CD4-positive, alpha-beta T cell treated with Interferon gamma for 1 hour (primary cell): ENCODE measurements around the gene SGTA.
"Not testable (repeated sequence)": the region's sequence is repeated elsewhere in the genome, so short reads cannot be mapped to it uniquely, and the experiment has no call there.

Experiments used
- DNase-seq: peaks from one replicate; pipeline ENCODE4 v3.0.0-alpha.2; 2020

Gene SGTA

GRCh38 chr19:2722541-2723344, 60.3 kb downstream of the SGTA start:
- DNase-seq, result no peak

- no peak for DNase-seq
Observed at GRCh38 chr19:2721570-2722540, 61.2 kb downstream of the SGTA start.

- DNase-seq, result no peak
Observed at GRCh38 chr19:2720777-2721569, 62.1 kb downstream of the SGTA start, which contains the start of gene DIRAS1. Gene DIRAS1 (minus strand): TSS chr19:2721372. CDS start chr19:2717806, 3,566 bp downstream.

- DNase-seq, result no peak
Observed at GRCh38 chr19:2719920-2720776, 62.9 kb downstream of the SGTA start.

GRCh38 chr19:2719232-2719735, 63.8 kb downstream of the SGTA start:
- no peak for DNase-seq

GRCh38 chr19:2717638-2718541, 65.2 kb downstream of the SGTA start:
- no peak for DNase-seq

- DNase-seq, result no peak
Observed at GRCh38 chr19:2716722-2717637, 66.1 kb downstream of the SGTA start.

GRCh38 chr19:2716275-2716650, 66.8 kb downstream of the SGTA start:
- no peak for DNase-seq

- DNase-seq, result no peak
Observed at GRCh38 chr19:2715470-2716274, 67.4 kb downstream of the SGTA start.

GRCh38 chr19:2714531-2715269, 68.4 kb downstream of the SGTA start:
- DNase-seq, result no peak

GRCh38 chr19:2714102-2714501, 69.0 kb downstream of the SGTA start:
- DNase-seq, result not testable (repeated sequence)

- not testable (repeated sequence) for DNase-seq
Observed at GRCh38 chr19:2713170-2713569, 69.9 kb downstream of the SGTA start.

GRCh38 chr19:2711875-2712205, 71.2 kb downstream of the SGTA start:
- no peak for DNase-seq

- no peak for DNase-seq
Observed at GRCh38 chr19:2711172-2711874, 71.8 kb downstream of the SGTA start.

- DNase-seq, result no peak
Observed at GRCh38 chr19:2706251-2706650, 76.8 kb downstream of the SGTA start.
